HG02943 (cell line): ENCODE results near the gene RFX2.
A peak's percentile ranks its signal among the peaks of the same experiment; 100 is the strongest.
"Not testable (repeated sequence)": the region's sequence is repeated elsewhere in the genome, so short reads cannot be mapped to it uniquely, and the experiment has no call there.

Experiments used
- ATAC-seq: cut with Tn5 transposase; IDR thresholded peaks from one replicate; pipeline ENCODE4 v1.9.1; 2021; ENCODE audit warnings: mild to moderate bottlenecking, low read depth, moderate library complexity; ENCODE audit not compliant: unreplicated experiment

Gene RFX2

GRCh38 chr19:5977785-5978605 is 132.3 kb downstream of the RFX2 start, which contains the start of gene RANBP3:
TSS of gene RANBP3 (minus strand) at chr19:5978140. CDS start at chr19:5978082, 58 bp downstream.
- peak; percentile 68 for ATAC-seq

- ATAC-seq = no peak
Observed at GRCh38 chr19:5977222-5977784, 133.0 kb downstream of the RFX2 start.

GRCh38 chr19:5976768-5977167 is 133.5 kb downstream of the RFX2 start:
- ATAC-seq = no peak

- no peak for ATAC-seq
Observed at GRCh38 chr19:5975388-5975728, 134.9 kb downstream of the RFX2 start.

- ATAC-seq = no peak
Observed at GRCh38 chr19:5974721-5975387, 135.4 kb downstream of the RFX2 start.

- no peak for ATAC-seq
Observed at GRCh38 chr19:5973867-5974635, 136.2 kb downstream of the RFX2 start.

- ATAC-seq = no peak
Observed at GRCh38 chr19:5973376-5973775, 136.9 kb downstream of the RFX2 start.

- no peak for ATAC-seq
Observed at GRCh38 chr19:5972355-5972731, 138.0 kb downstream of the RFX2 start.

GRCh38 chr19:5971714-5972354 is 138.5 kb downstream of the RFX2 start:
- ATAC-seq = no peak

- ATAC-seq = no peak
Observed at GRCh38 chr19:5969476-5969875, 140.8 kb downstream of the RFX2 start.

- no peak for ATAC-seq
Observed at GRCh38 chr19:5968431-5969373, 141.6 kb downstream of the RFX2 start.

GRCh38 chr19:5967994-5968430 is 142.3 kb downstream of the RFX2 start:
- no peak for ATAC-seq

- ATAC-seq = no peak
Observed at GRCh38 chr19:5967571-5967970, 142.7 kb downstream of the RFX2 start.

GRCh38 chr19:5966941-5967340 is 143.4 kb downstream of the RFX2 start:
- no peak for ATAC-seq

GRCh38 chr19:5966215-5966614 is 144.1 kb downstream of the RFX2 start:
- no peak for ATAC-seq

GRCh38 chr19:5964816-5965565 is 145.3 kb downstream of the RFX2 start:
- ATAC-seq = no peak

- no peak for ATAC-seq
Observed at GRCh38 chr19:5963855-5964254, 146.4 kb downstream of the RFX2 start.

GRCh38 chr19:5963259-5963658 is 147.0 kb downstream of the RFX2 start:
- not testable (repeated sequence) for ATAC-seq
